ENCODE data around the gene ERICH4. TPM values are rescaled to one million over a fixed set of nuclear protein-coding genes. Genes with fewer than 3 reads are reported as not detected.

The ERICH4 gene
- polyA plus RNA-seq, 2 of the 4 experiments (the other 2 are of a cell fraction) = 0.26 TPM; not detected in 1

- ATAC-seq = peak; percentile 7 to 10; a peak in 3 of 6 replicates
- ChIA-PET CTCF (interaction anchor here (0.6 to 8.1 kb wide), 10 partner anchors 8 to 146 kb away, joined by 3 to 52 read pairs (median 4); partner anchors contain the start of genes DMAC2 and ERICH4), POLR2A (interaction anchor here (1.9 kb wide), 1 partner anchor 12 kb away, joined by 8 read pairs; the partner anchor contains the start of gene DMAC2)
- Histone ChIP-seq H3K27ac (no peak within 1 kb of the TSS), H3K4me2 (no peak within 1 kb of the TSS), H3K4me1 (no peaks in the 10 kb centered on the region), H3K4me3 (no peak within 1 kb of the TSS), H3K9me3 (no peaks in the 10 kb centered on the region)
- WGBS (ENCODE audit: missing lambda C conversion rate) = 83% methylated on average over 13 of the region's 19 CpGs
- no peak for DNase-seq (ENCODE audit: low read depth in 1 of 2, low spot score in 1 of 2)
- TF ChIP-seq FOSB (CRISPR knock-in tag; IDR thresholded peaks at IDR 0.05) (no peak), EHF (CRISPR knock-in tag; IDR thresholded peaks at IDR 0.05) (no peak), CBX2 (IDR thresholded peaks at IDR 0.05; ENCODE audit: borderline replicate concordance, low read depth) (no peak), CHD2 (IDR thresholded peaks at IDR 0.05; ENCODE audit: low read length, partially characterized antibody) (no peak), SREBF2 (IDR thresholded peaks at IDR 0.05) (no peak), ELK1 (IDR thresholded peaks at IDR 0.05; ENCODE audit: low read depth, low read length) (no peak), ZFP36 (IDR thresholded peaks at IDR 0.05; ENCODE audit: borderline replicate concordance, partially characterized antibody) (no peak)
- no peak for FAIRE-seq
Measured at GRCh38 chr19:41426952-41427646, 15.9 kb upstream of the ERICH4 start, which contains the start of gene B3GNT8. Gene B3GNT8, minus strand, starts transcription at chr19:41427374. Its CDS starts 596 bp downstream, at chr19:41426778.

- H3K4me1 ChIP-seq = no peaks in the 10 kb centered on the region
- CTCF ChIA-PET = interaction anchor here (0.5 to 8.1 kb wide), 13 partner anchors 8 to 1135 kb away, joined by 3 to 57 read pairs (median 5); partner anchors contain the start of genes DMAC2 and ERICH4
- ATAC-seq (no peak), FAIRE-seq (no peak), DNase-seq (ENCODE audit: low read depth in 1 of 2, low spot score in 1 of 2) (no peak)
- POLR2A ChIA-PET = interaction anchor here (2.3 kb wide), 1 partner anchor 11 kb away, joined by 19 read pairs; no protein-coding TSS in a partner anchor
- no peak overlapping the region for H3K27ac ChIP-seq
- WGBS (ENCODE audit: missing lambda C conversion rate) = 85% methylated on average over 22 of the region's 23 CpGs
- no peak for TF ChIP-seq USF2 (IDR thresholded peaks at IDR 0.05)
- no peak for TF ChIP-seq CBX8 (IDR thresholded peaks at IDR 0.05)
- no peak for TF ChIP-seq KDM1A (IDR thresholded peaks at IDR 0.05; ENCODE audit: low read depth)
- no peak for TF ChIP-seq HES2 (IDR thresholded peaks at IDR 0.05)
- TF ChIP-seq RCOR1 (IDR thresholded peaks at IDR 0.05; ENCODE audit: low read depth, low read length) = no peak
- TF ChIP-seq FOSL2 (IDR thresholded peaks at IDR 0.05) = no peak
- TF ChIP-seq FOSL2 (CRISPR knock-in tag; IDR thresholded peaks at IDR 0.05) = no peak
- TF ChIP-seq ZNF302 (CRISPR knock-in tag; IDR thresholded peaks at IDR 0.05) = no peak
- no peak for TF ChIP-seq SMC3 (IDR thresholded peaks at IDR 0.05)
- TF ChIP-seq ELK1 (IDR thresholded peaks at IDR 0.05; ENCODE audit: low read depth, low read length) = no peak
- no peak for TF ChIP-seq HOXB5 (CRISPR knock-in tag; IDR thresholded peaks at IDR 0.05)
- no peak for TF ChIP-seq FOXS1 (CRISPR knock-in tag; IDR thresholded peaks at IDR 0.05)
- TF ChIP-seq CEBPB (IDR thresholded peaks at IDR 0.05) = no peak
- TF ChIP-seq RARB (CRISPR knock-in tag; IDR thresholded peaks at IDR 0.05) = no peak
- TF ChIP-seq NPAS2 (CRISPR knock-in tag; IDR thresholded peaks at IDR 0.05; ENCODE audit: borderline replicate concordance) = no peak
- no peak for TF ChIP-seq POLR2AphosphoS2 (conservative IDR thresholded peaks at IDR 0.05; ENCODE audit: low read length)
- no peak for TF ChIP-seq BCL3 (IDR thresholded peaks at IDR 0.05)
- H3K4me2 ChIP-seq = no peak overlapping the region
- H3K4me3 ChIP-seq = no peak overlapping the region
- no peaks in the 10 kb centered on the region for H3K9me3 ChIP-seq
Measured at GRCh38 chr19:41427647-41428480, 15.1 kb upstream of the ERICH4 start.
